GM21390 (cell line): ENCODE data around the gene DAPP1.
"Not testable (repeated sequence)": the region's sequence is repeated elsewhere in the genome, so short reads cannot be mapped to it uniquely, and the experiment has no call there.

ENCODE experiments used
- ATAC-seq: cut with Tn5 transposase; IDR thresholded peaks from one replicate; pipeline ENCODE4 v1.9.1; 2021; ENCODE audit not compliant: unreplicated experiment

DAPP1 gene

GRCh38 chr4:99816545-99817308 is at the start of gene DAPP1:
TSS of gene DAPP1 (plus strand) at chr4:99816827. CDS start at chr4:99816914, 87 bp downstream.
- peak; percentile 93 for ATAC-seq

GRCh38 chr4:99770842-99771241 is 45.8 kb upstream of the DAPP1 start:
- not testable (repeated sequence) for ATAC-seq

- ATAC-seq = no peak
Measured at GRCh38 chr4:99783940-99784339, 32.7 kb upstream of the DAPP1 start.

GRCh38 chr4:99784842-99785241 is 31.8 kb upstream of the DAPP1 start:
- no peak for ATAC-seq

- ATAC-seq = no peak
Measured at GRCh38 chr4:99790796-99791617, 25.6 kb upstream of the DAPP1 start.

GRCh38 chr4:99800332-99801004 is 16.2 kb upstream of the DAPP1 start:
- no peak for ATAC-seq

GRCh38 chr4:99801005-99801699 is 15.5 kb upstream of the DAPP1 start:
- ATAC-seq = no peak

- ATAC-seq = no peak
Measured at GRCh38 chr4:99803566-99804101, 13.0 kb upstream of the DAPP1 start.

GRCh38 chr4:99806545-99806944 is 10.1 kb upstream of the DAPP1 start:
- no peak for ATAC-seq

- no peak for ATAC-seq
Measured at GRCh38 chr4:99807666-99808065, 9.0 kb upstream of the DAPP1 start.

- ATAC-seq = peak; percentile 92
Measured at GRCh38 chr4:99808260-99808857, 8.3 kb upstream of the DAPP1 start.

- ATAC-seq = no peak
Measured at GRCh38 chr4:99809326-99809725, 7.3 kb upstream of the DAPP1 start.

- no peak for ATAC-seq
Measured at GRCh38 chr4:99810536-99810935, 6.1 kb upstream of the DAPP1 start.

- ATAC-seq = no peak
Measured at GRCh38 chr4:99811117-99811516, 5.5 kb upstream of the DAPP1 start.

GRCh38 chr4:99811850-99812249 is 4.8 kb upstream of the DAPP1 start:
- ATAC-seq = no peak

- no peak for ATAC-seq
Measured at GRCh38 chr4:99815597-99816011, 1.0 kb upstream of the DAPP1 start.

- ATAC-seq = peak; percentile 11
Measured at GRCh38 chr4:99817309-99817890, 773 bp downstream of the DAPP1 start.

GRCh38 chr4:99818661-99819060 is 2.0 kb downstream of the DAPP1 start:
- no peak for ATAC-seq

GRCh38 chr4:99821918-99822503 is 5.4 kb downstream of the DAPP1 start:
- ATAC-seq = peak; percentile 78

GRCh38 chr4:99822734-99823133 is 6.1 kb downstream of the DAPP1 start:
- no peak for ATAC-seq
